ENCODE measurements around the gene SYNJ2. TPM values are rescaled to one million over a fixed set of nuclear protein-coding genes. Genes with fewer than 3 reads are reported as not detected.
"Not testable (repeated sequence)": the region's sequence is repeated elsewhere in the genome, so short reads cannot be mapped to it uniquely, and the experiment has no call there.

Gene SYNJ2
- total RNA-seq, 1 donor from 2014 or later = 26.2 TPM

- intact Hi-C loops (cut with micrococcal nuclease) = no loop called here
Measured at GRCh38 chr6:157956171-157956730, 25.4 kb upstream of the SYNJ2 start.

DNA sequence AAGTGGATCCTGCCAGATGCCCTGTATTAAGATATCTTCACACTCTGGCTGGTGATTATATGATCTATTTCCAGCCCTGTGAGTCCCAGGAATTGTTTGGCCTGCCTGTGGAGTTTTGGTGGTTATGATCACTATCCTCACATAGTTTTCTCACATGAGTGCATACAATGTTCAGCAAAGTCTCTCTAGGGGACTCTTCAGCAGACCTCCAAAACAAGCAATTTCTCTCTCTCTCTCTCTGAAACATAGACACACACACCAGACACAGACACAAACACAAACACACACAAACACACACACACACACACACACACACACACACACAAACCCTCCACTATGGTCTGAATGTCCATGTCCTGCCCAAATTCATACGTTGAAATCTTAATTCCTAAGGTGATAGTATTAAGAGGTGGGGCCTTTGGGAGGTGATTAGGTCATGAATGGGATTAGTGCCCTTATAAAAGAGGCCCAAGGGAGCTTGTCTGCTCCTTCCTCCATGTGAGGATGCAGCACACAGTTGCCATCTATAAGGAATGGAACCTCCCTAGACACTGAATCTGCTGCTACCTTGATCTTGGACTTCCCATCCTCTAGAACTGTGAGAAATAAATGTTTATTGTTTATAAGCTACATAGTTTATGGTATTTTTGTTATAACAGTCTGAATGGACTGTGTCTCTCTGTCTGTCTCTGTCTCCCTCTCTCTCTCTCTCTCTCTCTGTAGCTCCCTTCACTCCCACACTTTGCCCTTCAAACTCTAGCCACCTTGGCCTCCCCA, 22.0 kb upstream of the SYNJ2 start:
- intact Hi-C loops (cut with micrococcal nuclease) = loop anchor here (5.0 kb wide), 1 partner anchor 67 kb away; no protein-coding TSS in a partner anchor

GRCh38 chr6:157961153-157961831, 20.4 kb upstream of the SYNJ2 start:
- intact Hi-C loops (cut with micrococcal nuclease) = loop anchor here (5.0 kb wide), 1 partner anchor 69 kb away; no protein-coding TSS in a partner anchor

DNA sequence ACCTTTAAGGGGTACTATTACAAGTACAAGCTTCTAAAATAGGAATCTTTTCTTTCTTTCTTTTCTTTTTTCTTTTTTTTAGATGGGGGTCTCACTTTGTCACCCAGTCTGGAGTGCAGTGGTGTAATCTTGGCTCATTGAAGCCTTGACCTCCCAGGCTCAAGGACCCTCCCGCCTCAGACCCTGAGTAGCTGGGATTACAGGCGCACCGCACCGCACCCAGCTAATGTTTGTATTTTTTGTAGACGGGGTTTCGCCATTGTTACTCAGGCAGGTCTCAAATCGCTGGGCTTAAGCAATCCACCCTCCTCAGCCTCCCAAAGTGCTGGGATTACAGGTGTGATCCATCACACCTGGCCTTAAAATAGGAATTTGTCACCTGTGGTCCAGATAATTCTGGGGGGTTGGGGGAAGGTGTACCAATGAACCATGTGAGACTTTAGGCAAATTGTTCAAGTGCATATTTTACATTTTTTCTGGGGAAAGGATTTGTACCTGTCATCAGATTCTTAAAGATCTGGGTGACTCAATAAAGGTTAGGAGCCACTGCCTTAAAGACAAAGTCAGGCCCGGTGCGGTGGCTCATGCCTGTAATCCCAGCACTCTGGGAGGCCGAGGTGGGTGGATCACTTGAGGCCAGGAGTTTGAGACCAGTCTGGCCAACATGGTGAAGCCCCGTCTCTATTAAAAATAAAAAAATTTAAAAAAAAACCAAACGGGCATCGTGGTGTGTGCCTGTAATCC, 19.7 kb upstream of the SYNJ2 start:
- intact Hi-C loops (cut with micrococcal nuclease) = loop anchor here (1.0 to 5.0 kb wide), 3 partner anchors 19 to 198 kb away; partner anchors contain the start of gene SYNJ2

DNA sequence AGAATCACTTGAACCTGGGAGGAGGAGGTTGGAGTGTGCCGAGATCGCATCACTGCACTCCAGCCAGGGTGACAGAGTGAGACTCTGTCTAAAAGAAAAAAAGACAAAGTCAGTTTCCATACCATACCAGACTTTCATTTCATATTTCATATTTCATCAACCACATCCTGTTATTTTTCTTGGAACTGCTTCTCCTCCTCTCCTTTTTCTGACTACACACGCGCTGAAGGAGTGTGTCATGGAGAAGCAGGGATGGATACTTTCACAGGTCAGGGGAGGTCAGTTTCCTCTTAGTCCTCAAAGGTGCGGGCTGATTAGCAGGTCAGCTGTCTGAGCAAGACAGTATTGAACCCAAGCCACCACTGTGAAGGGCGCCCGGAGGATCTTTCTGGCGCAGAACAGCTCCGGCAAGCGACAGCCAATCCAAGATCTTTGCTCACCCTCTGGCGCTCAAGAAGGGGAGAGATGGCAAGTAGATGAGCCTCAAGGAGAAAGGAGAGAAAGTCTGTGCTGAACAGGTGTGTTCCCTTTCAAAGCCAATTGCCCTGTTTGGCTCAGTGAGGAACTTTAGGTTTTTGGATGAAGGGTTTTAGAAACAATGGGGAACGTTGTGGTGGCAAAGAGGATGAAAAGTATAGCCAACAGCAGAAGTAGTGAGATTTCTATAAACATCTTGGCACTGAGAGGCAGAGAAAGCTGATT, 18.9 kb upstream of the SYNJ2 start:
- intact Hi-C loops (cut with micrococcal nuclease) = loop anchor here (1.0 to 5.0 kb wide), 3 partner anchors 19 to 198 kb away; partner anchors contain the start of gene SYNJ2

- intact Hi-C loops (cut with micrococcal nuclease) = loop anchor here (5.0 kb wide), 1 partner anchor 72 kb away; no protein-coding TSS in a partner anchor
Measured at GRCh38 chr6:157964100-157964499, 17.6 kb upstream of the SYNJ2 start.

- intact Hi-C loops (cut with micrococcal nuclease) = no loop called here
Measured at GRCh38 chr6:157965387-157965786, 16.3 kb upstream of the SYNJ2 start.

DNA sequence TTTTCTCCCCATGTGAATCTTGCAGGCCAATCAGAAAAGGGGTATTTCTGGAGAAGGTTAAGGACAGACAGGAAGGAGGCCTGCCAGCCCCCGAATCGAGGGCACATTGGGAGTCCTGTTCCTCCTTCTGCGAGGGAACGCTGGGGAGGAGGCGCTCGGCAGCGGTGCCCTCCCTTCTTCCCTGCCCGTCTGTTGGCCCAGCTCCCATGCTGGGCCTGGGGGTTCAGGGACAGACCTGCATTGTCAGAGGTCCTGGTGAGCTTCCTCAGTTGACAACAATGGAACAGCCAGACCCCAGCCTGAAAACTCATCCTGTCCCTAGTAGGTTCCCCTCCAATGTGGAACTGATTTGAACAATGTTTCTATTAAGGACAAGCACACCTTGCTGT, 15.1 kb upstream of the SYNJ2 start:
- intact Hi-C loops (cut with micrococcal nuclease) = no loop called here

DNA sequence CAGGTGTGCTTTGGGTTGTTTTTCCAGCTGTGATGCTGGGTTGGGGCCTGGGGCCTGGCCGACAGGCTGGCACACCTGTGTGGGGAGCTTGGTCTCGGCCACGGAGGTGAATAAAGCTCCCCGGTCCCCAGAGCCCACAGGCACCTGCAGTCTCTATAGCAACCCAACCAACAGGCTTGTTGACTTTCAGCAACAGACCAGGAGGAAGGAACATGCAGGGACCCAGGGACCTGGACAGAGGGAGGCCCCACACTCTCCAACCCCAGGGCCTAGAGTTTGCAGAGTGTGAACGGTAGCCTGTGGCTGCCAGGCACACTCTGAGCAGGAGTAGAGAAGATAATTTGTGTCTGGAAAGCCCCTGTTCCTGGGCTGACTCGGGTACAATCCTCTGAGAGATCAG, 14.6 kb upstream of the SYNJ2 start:
- intact Hi-C loops (cut with micrococcal nuclease) = no loop called here

DNA sequence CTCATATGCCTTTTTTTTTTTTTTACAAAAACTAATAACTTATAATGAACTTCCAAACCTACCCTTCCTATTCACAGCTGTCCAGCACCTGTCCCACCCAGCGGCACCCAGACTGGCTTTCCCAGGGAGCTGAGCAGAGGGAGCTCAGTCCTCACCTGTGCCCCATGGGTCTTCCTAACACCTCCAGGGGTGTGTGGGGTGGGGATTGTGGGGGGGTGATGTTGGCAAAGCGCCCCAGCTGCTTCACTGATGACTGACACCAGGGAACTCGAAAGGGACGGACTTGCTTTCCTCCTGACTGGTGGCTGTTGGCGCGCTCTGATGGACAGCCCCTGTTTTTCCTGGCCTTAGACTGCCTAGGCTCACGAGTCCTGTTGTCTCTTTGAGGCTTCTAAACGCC, 14.2 kb upstream of the SYNJ2 start:
- intact Hi-C loops (cut with micrococcal nuclease) = no loop called here

- intact Hi-C loops (cut with micrococcal nuclease) = not testable (repeated sequence)
Measured at GRCh38 chr6:157972177-157972576, 9.5 kb upstream of the SYNJ2 start.

GRCh38 chr6:157974341-157974894, 7.2 kb upstream of the SYNJ2 start:
- intact Hi-C loops (cut with micrococcal nuclease) = no loop called here

- intact Hi-C loops (cut with micrococcal nuclease) = no loop called here
Measured at GRCh38 chr6:157974967-157975366, 6.7 kb upstream of the SYNJ2 start.

DNA sequence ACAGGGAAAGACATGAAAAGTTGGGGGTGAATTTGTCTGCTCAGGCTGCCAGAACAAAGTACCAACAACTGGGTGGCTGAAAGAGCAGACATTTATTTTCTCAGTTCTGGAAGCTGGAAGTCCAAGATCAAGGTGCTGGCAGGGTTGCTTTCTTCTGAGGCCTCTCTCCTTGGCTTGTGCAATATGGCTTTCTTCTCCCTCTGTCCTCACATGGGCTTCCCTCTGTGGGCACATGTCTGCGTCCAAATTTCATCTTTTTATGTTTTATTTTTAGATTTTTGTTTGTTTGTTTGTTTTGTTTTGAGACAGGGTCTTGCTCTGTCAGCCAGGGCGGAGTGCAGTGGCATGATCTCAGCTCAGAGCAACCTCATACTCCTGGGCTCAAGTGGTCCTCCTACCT, 6.2 kb upstream of the SYNJ2 start:
- intact Hi-C loops (cut with micrococcal nuclease) = no loop called here

DNA sequence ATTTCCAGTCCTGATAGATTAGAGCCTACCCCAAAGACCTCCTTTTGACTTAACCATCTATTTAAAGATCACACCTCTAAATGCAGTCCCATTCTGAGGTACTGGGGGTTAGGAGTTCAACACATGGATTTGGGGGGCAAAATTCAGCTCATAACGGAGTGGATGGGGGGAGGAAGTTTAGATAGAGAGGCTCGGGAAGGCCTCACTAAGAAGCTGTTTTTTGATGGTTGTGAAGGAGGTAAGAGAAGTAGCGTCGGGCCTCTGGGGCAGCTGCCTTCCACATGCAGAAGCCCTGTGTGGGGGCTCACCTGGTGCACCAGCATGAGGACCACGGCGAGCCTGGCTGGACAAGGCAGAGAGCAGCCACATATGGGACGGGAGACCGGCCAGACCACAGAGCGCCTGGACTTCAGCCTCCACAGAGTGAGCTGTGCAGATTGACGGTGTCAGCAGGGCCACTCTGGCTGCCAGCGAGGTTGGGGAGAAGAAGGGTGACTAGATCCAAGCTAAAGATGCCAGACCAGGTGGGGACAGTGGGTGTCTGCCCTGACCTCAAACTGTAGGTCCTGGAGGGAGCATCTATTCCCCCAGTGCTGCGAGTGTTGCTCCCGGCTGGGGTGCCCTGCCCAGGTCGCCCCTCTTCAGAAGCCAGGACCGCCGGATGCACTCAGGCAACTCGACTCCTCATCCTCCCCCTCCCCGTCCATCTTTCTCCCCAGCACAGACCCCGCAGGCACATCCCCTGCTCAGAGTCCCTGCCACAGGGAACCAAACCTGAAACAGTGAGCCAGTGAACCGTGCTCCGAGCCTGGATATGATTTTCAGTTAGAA, 5.1 kb upstream of the SYNJ2 start:
- intact Hi-C loops (cut with micrococcal nuclease) = no loop called here

- intact Hi-C loops (cut with micrococcal nuclease) = no loop called here
Measured at GRCh38 chr6:157977176-157977804, 4.4 kb upstream of the SYNJ2 start.

DNA sequence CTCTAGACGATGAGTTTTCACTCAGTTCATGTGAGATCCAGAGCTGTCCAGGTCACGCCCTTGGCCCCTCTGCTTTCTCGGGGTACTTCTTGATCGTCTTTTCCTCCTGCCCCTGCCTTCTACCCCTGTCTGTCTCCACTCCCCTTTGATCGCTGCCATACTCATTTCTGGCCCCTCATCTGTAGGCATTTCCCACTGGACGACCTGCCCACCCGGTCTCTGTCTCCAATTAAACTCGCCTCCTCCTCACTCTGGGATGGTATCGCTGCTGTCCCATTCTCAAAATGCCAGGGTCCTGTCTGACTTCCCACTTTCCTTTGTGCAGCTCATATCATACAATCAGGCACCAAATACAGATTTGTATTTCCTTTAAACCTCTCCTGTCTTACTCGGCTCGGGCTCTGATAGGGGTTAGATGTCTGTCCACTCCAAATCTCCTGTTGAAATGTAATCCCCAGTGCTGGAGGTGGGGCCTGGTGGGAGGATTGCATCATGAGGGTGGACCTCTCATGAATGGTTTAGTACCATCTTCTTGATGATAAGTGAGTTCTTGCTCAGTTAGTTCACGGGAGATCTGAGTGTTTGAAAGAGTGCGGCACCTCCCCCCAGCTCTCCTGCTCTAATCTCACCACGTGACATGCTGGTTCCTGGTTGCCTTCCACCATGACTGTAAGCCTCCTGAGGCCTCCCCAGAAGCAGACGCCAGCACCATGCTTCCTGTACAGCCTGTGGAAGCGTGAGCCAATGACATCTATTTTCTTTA, 3.5 kb upstream of the SYNJ2 start:
- intact Hi-C loops (cut with micrococcal nuclease) = no loop called here
